Activated B cell treated with CpG ODN at 0.5 μM for 24 hours (primary cell): ENCODE data around the gene SCARB1. TPM values are rescaled to one million over a fixed set of nuclear protein-coding genes. Genes with fewer than 3 reads are reported as not detected.

Experiments used
- ATAC-seq: fragments of 200-7000 bp; cut with Tn5 transposase; one replicate; pipeline ENCODE4 v1.10.0; 2021; ENCODE audit warnings: low read depth, mild to moderate bottlenecking, moderate library complexity
- CTCF ChIA-PET: fragments of 350-600 bp; sonication (Branson Sonifier 250); formaldehyde crosslinking; loops from one replicate; lab custom pipeline; 2021; ENCODE audit warnings: antibody characterized with exemption; lab: Charles Lee
- POLR2A ChIA-PET: fragments of 350-600 bp; sonication (Branson Sonifier 250); formaldehyde crosslinking; loops from one replicate; lab custom pipeline; 2021; ENCODE audit warnings: antibody characterized with exemption; lab: Charles Lee
- DNase-seq: peaks from one replicate; pipeline ENCODE4 v3.0.0; 2022
- H3K27ac Mint-ChIP-seq: one replicate; pipeline ENCODE4 v1.8.0; 2020; ENCODE audit warnings: mixed read lengths
- H3K27me3 Mint-ChIP-seq: one replicate; pipeline ENCODE4 v1.8.0; 2021; ENCODE audit warnings: mixed read lengths
- H3K36me3 Mint-ChIP-seq: one replicate; pipeline ENCODE4 v1.8.0; 2021; ENCODE audit warnings: low read depth, mixed read lengths
- H3K4me1 Mint-ChIP-seq: one replicate; pipeline ENCODE4 v1.8.0; 2021; ENCODE audit warnings: mixed read lengths
- H3K4me3 Mint-ChIP-seq: one replicate; pipeline ENCODE4 v1.8.0; 2020; ENCODE audit warnings: mild to moderate bottlenecking, mixed read lengths
- H3K9me3 Mint-ChIP-seq: one replicate; pipeline ENCODE4 v1.8.0; 2020; ENCODE audit warnings: mixed read lengths
- CTCF ChIP-seq: fragments of 200-600 bp; IDR thresholded peaks from one replicate; pipeline ENCODE4 v1.8.0; 2022; ENCODE audit warnings: antibody characterized with exemption, mild to moderate bottlenecking
- intact Hi-C: fragments of 100-400 bp; cut with micrococcal nuclease; formaldehyde crosslinking; loops from one replicate; pipeline ENCODE4 v1.15.1; 2024
- total RNA-seq: library from RNA; stranded (reverse); gene quantifications from 2 replicates; pipeline ENCODE4 v1.2.3, GENCODE V29; 2022

The SCARB1 gene
- total RNA-seq, 1 donor from 2014 or later: 39.3 TPM

GRCh38 chr12:124780752-124781685, 82.6 kb downstream of the SCARB1 start:
- intact Hi-C loops: no loop called here
- ChIA-PET CTCF (interaction anchor here (0.6 kb wide), 1 partner anchor 124 kb away, joined by 3 read pairs; no protein-coding TSS in a partner anchor), POLR2A (no interaction called here)
- Mint-ChIP-seq H3K9me3 (no peaks in the 10 kb centered on the region), H3K27me3 (no peaks in the 10 kb centered on the region), H3K4me1 (peaks cover 26% of the 10 kb centered on the region), H3K4me3 (no peak overlapping the region), H3K27ac (no peak overlapping the region), H3K36me3 (peaks cover 23% of the 10 kb centered on the region)
- no peak for ATAC-seq
- TF ChIP-seq CTCF: no peak
- no peak for DNase-seq

DNA sequence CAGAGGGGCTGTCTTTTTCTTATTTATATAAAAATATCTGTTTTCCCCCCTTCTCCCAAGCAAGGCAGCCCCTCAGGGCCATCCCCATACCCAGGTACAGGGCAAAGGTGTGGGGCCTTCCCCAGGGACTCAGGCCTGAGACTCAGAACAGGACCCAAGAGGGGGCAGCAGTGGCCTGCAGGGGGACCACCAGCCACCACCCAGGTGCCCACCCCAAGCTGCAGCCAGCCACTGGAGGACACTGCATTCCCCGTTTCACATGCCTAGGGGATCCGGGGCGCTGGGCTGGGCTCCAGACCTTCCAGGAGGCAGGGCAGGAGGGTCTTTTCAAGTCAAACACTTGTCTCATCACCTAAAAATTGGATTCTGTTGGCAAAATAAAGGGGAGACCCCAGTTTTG, 83.3 kb downstream of the SCARB1 start:
- Mint-ChIP-seq H3K36me3 (peaks cover 17% of the 10 kb centered on the region), H3K9me3 (no peaks in the 10 kb centered on the region), H3K27me3 (no peaks in the 10 kb centered on the region), H3K4me3 (no peak overlapping the region), H3K27ac (no peak overlapping the region), H3K4me1 (peaks cover 33% of the 10 kb centered on the region)
- intact Hi-C loops: no loop called here
- no peak for TF ChIP-seq CTCF
- POLR2A ChIA-PET: interaction anchor here (0.5 to 0.9 kb wide), 2 partner anchors 112 to 137 kb away, joined by 3 to 4 read pairs; no protein-coding TSS in a partner anchor
- no peak for DNase-seq
- CTCF ChIA-PET: interaction anchor here (0.6 kb wide), 1 partner anchor 125 kb away, joined by 3 read pairs; no protein-coding TSS in a partner anchor
- ATAC-seq: no peak

DNA sequence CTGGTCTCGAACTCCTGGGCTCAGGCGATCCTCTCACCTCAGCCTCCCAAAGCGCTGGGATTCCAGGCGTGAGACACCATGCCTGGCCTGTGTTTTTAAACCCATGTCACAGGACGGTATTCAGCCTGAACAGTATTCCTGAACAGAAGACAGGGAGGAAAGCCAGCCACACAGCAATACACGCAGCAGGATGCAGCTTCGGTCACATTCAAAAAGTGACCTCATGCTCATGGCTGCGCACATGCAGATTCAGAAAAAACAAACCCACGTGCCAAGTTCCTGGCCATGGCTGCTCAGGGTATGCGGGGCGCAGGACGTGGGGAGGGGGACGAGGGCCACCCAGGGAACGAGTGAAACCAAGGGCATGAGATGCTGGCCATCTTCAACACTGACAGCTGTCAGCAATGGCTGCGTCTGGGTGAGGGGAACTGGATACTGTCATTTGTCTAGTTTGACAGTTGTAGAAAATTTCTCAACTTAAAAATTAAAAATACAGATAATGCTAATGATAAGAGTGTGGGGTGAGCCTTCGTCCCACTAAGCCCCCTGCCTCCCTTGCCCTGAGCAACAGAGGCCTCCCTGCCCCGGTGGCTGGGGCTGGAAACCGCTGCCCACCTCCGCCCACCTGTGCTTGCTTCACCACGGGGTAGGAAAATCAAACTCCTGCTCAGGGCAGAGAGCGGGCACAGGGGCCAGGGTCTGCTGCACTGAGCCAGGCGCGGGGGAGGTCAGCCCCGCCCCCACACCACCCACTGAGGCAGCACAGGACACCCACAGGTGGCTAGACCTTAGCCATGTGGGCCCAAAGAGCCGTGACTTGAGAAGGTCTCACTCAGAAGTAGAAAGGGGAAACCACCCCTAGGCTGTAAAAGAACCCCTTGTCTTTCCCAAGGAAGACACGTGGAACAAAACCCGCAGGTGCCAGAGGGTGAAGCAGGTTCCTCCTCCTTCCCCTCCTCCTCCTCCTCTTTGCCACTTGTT, 84.2 kb downstream of the SCARB1 start:
- peak; percentile 35 for DNase-seq
- Mint-ChIP-seq H3K27ac (peak overlapping the region; percentile 85), H3K4me3 (peak overlapping the region; percentile 28), H3K4me1 (peaks cover 42% of the 10 kb centered on the region), H3K9me3 (no peaks in the 10 kb centered on the region), H3K27me3 (no peaks in the 10 kb centered on the region), H3K36me3 (peaks cover 10% of the 10 kb centered on the region)
- no peak for TF ChIP-seq CTCF
- intact Hi-C loops: loop anchor here (10.0 kb wide), 1 partner anchor 875 kb away; no protein-coding TSS in a partner anchor
- ChIA-PET CTCF (no interaction called here), POLR2A (interaction anchor here (0.9 kb wide), 1 partner anchor 138 kb away, joined by 3 read pairs; no protein-coding TSS in a partner anchor)
- ATAC-seq: peak; percentile 68

DNA sequence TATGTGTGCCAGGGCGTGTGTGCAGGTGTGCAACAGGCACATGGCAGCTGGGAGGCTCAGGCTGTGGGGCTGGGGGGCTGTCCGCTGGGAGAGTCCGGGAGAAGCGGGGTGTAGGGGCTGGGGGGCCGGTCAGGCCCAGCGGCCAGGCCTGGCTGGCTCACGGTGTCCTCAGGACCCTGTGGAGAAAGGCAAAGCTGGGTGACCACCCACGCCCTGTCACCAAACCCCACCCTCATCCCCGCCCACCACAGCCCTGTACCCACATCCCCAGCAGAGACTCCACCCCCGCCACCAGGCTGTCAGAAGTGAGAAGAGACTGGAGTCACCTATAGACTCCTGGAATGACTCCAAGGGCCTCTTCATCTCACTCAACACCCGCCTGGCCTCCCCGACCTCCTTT, 85.3 kb downstream of the SCARB1 start:
- Mint-ChIP-seq H3K4me3 (no peak overlapping the region), H3K9me3 (no peaks in the 10 kb centered on the region), H3K36me3 (peaks cover 5% of the 10 kb centered on the region), H3K27ac (no peak overlapping the region), H3K27me3 (peaks cover 2% of the 10 kb centered on the region), H3K4me1 (peaks cover 53% of the 10 kb centered on the region)
- CTCF ChIA-PET: no interaction called here
- POLR2A ChIA-PET: no interaction called here
- DNase-seq (no peak), ATAC-seq (no peak)
- intact Hi-C loops: loop anchor here (10.0 kb wide), 1 partner anchor 874 kb away; no protein-coding TSS in a partner anchor
- no peak for TF ChIP-seq CTCF
